ENCODE measurements around the gene MTX1.

The MTX1 gene

GRCh38 chr1:155175927-155176371, 32.5 kb upstream of the MTX1 start:
- no peak for TF ChIP-seq CTCF (IDR thresholded peaks at IDR 0.05; ENCODE audit: low read length, missing control alignments)
- DNase-seq (ENCODE audit: low read depth): no peak
- H3K4me3 ChIP-seq (replicated peaks; ENCODE audit: low read depth, low read length): no peak overlapping the region

GRCh38 chr1:155176544-155177071, 31.9 kb upstream of the MTX1 start:
- TF ChIP-seq CTCF (IDR thresholded peaks at IDR 0.05; ENCODE audit: low read length, missing control alignments): peak; percentile 98

GRCh38 chr1:155177192-155177917, 31.1 kb upstream of the MTX1 start:
- no peak for DNase-seq (ENCODE audit: low read depth)
- no peak for TF ChIP-seq CTCF (IDR thresholded peaks at IDR 0.05; ENCODE audit: low read length, missing control alignments)
- H3K4me3 ChIP-seq (replicated peaks; ENCODE audit: low read depth, low read length): no peak overlapping the region

More at GRCh38 chr1:155176544-155177071, 31.9 kb upstream of the MTX1 start:
- no peak overlapping the region for H3K4me3 ChIP-seq (replicated peaks; ENCODE audit: low read depth, low read length)
- peak; percentile 78 for DNase-seq (ENCODE audit: low read depth)

- no peak for DNase-seq (ENCODE audit: low read depth)
- H3K4me3 ChIP-seq (replicated peaks; ENCODE audit: low read depth, low read length): no peak overlapping the region
- TF ChIP-seq CTCF (IDR thresholded peaks at IDR 0.05; ENCODE audit: low read length, missing control alignments): no peak
Measured at GRCh38 chr1:155177918-155178281, 30.6 kb upstream of the MTX1 start.

- no peak for TF ChIP-seq CTCF (IDR thresholded peaks at IDR 0.05; ENCODE audit: low read length, missing control alignments)
- H3K4me3 ChIP-seq (replicated peaks; ENCODE audit: low read depth, low read length): no peak overlapping the region
- DNase-seq (ENCODE audit: low read depth): no peak
Measured at GRCh38 chr1:155178441-155179111, 29.9 kb upstream of the MTX1 start.

- H3K4me3 ChIP-seq (replicated peaks; ENCODE audit: low read depth, low read length): no peak overlapping the region
- TF ChIP-seq CTCF (IDR thresholded peaks at IDR 0.05; ENCODE audit: low read length, missing control alignments): no peak
- DNase-seq (ENCODE audit: low read depth): no peak
Measured at GRCh38 chr1:155179112-155180031, 29.1 kb upstream of the MTX1 start.
